ENCODE measurements around the gene LEFTY2.

Gene LEFTY2

GRCh38 chr1:225962440-225962975, 21.5 kb upstream of the LEFTY2 start (continued):
- TF ChIP-seq PRDM10 (tag by site-specific recombination; IDR thresholded peaks at IDR 0.05) (no peak), ZBTB11 (tag by site-specific recombination; conservative IDR thresholded peaks at IDR 0.05; ENCODE audit: low read depth) (no peak), ZNF501 (tag by site-specific recombination; IDR thresholded peaks at IDR 0.05) (no peak), SP3 (tag by site-specific recombination; IDR thresholded peaks at IDR 0.05) (no peak; the same call in 1 of the 2 replicates), KLF8 (tag by site-specific recombination; IDR thresholded peaks at IDR 0.05) (peak; percentile 47; the same call in 1 of the 2 replicates), SALL2 (tag by site-specific recombination; IDR thresholded peaks at IDR 0.05; ENCODE audit: borderline replicate concordance) (no peak), PBX3 (CRISPR knock-in tag; IDR thresholded peaks at IDR 0.05) (no peak), MZF1 (tag by site-specific recombination; IDR thresholded peaks at IDR 0.05; ENCODE audit: borderline replicate concordance) (no peak), ZNF341 (tag by site-specific recombination; IDR thresholded peaks at IDR 0.05; ENCODE audit: low read depth) (no peak), ZNF2 (tag by site-specific recombination; IDR thresholded peaks at IDR 0.05) (peak; percentile 96), ZNF701 (tag by site-specific recombination; IDR thresholded peaks at IDR 0.05) (no peak), ZNF184 (tag by site-specific recombination; IDR thresholded peaks at IDR 0.05) (no peak), ZSCAN18 (tag by site-specific recombination; IDR thresholded peaks at IDR 0.05) (no peak), PRDM6 (tag by site-specific recombination; IDR thresholded peaks at IDR 0.05) (no peak), GFI1B (tag by site-specific recombination; IDR thresholded peaks at IDR 0.05) (no peak), ZXDB (tag by site-specific recombination; IDR thresholded peaks at IDR 0.05) (0 out of 2 replicates have a peak, but pooled peaks have one; percentile 31), ZNF362 (tag by site-specific recombination; IDR thresholded peaks at IDR 0.05) (no peak), ZNF132 (tag by site-specific recombination; IDR thresholded peaks at IDR 0.05; ENCODE audit: borderline replicate concordance) (no peak), ZNF580 (tag by site-specific recombination; IDR thresholded peaks at IDR 0.05) (no peak), INSM2 (tag by site-specific recombination; IDR thresholded peaks at IDR 0.05) (no peak), ZNF121 (tag by site-specific recombination; IDR thresholded peaks at IDR 0.05) (no peak), ZNF596 (tag by site-specific recombination; IDR thresholded peaks at IDR 0.05) (no peak), ZNF140 (tag by site-specific recombination; IDR thresholded peaks at IDR 0.05) (no peak), ZBTB6 (tag by site-specific recombination; IDR thresholded peaks at IDR 0.05) (no peak)

All from HEK293 (cell line).